Neutrophil (primary cell): ENCODE results near the gene PIK3R5.

Source experiments
- H3K27ac ChIP-seq: fragments of 200-600 bp; sonication (generic); 2 replicates; pipeline ENCODE4 v1.5.1; 2016; ENCODE audit warnings: mild to moderate bottlenecking, moderate library complexity
- H3K27me3 ChIP-seq: fragments of 200-600 bp; sonication (generic); 2 replicates; pipeline ENCODE4 v1.6.0; 2016; ENCODE audit warnings: mild to moderate bottlenecking
- H3K36me3 ChIP-seq: fragments of 200-600 bp; sonication (generic); 2 replicates; pipeline ENCODE4 v1.5.1; 2017
- H3K4me1 ChIP-seq, 2 experiments: fragments of 200-600 bp in 1 of 2; sonication (generic) in 1 of 2; 1 replicate in 1 of 2; 2 replicates in 1 of 2; pipeline versions ENCODE4 v1.5.1 to v1.6.1; 2013 to 2016; ENCODE audit warnings: low read depth in 1 of 2, low read length in 1 of 2, mild to moderate bottlenecking in 1 of 2, moderate library complexity in 1 of 2; ENCODE audit not compliant: control insufficient read depth in 1 of 2, insufficient read depth in 1 of 2
- H3K4me3 ChIP-seq, 2 experiments: fragments of 200-600 bp in 1 of 2; sonication (generic) in 1 of 2; 1 replicate in 1 of 2; 2 replicates in 1 of 2; pipeline ENCODE4 v1.5.1; 2013 to 2016; ENCODE audit warnings: low read depth in 1 of 2, low read length in 1 of 2, mild to moderate bottlenecking in 1 of 2, moderate library complexity in 1 of 2
- H3K9me3 ChIP-seq: fragments of 200-600 bp; sonication (generic); 2 replicates; pipeline ENCODE4 v1.5.1; 2016
- CTCF ChIP-seq: fragments of 200-600 bp; sonication (generic); IDR thresholded peaks from 2 replicates; pipeline ENCODE4 v1.5.1; 2016; ENCODE audit warnings: antibody characterized with exemption

The PIK3R5 gene

GRCh38 chr17:8890671-8891070, 74.8 kb downstream of the PIK3R5 start:
- no peaks in the 10 kb centered on the region for H3K9me3 ChIP-seq
- H3K27me3 ChIP-seq, result no peaks in the 10 kb centered on the region
- no peak overlapping the region for H3K4me3 ChIP-seq
- no peak for TF ChIP-seq CTCF
- H3K4me1 ChIP-seq, result peaks cover 0 to 4% of the 10 kb centered on the region in 2 experiments
- H3K36me3 ChIP-seq, result peaks cover 99% of the 10 kb centered on the region
- no peak overlapping the region for H3K27ac ChIP-seq

GRCh38 chr17:8889458-8890210, 75.9 kb downstream of the PIK3R5 start:
- Histone ChIP-seq H3K9me3 (no peaks in the 10 kb centered on the region), H3K27me3 (no peaks in the 10 kb centered on the region), H3K27ac (peak overlapping the region; percentile 15), H3K4me3 (no peak overlapping the region), H3K4me1 (no peaks in the 10 kb centered on the region), H3K36me3 (peaks cover 99% of the 10 kb centered on the region)
- TF ChIP-seq CTCF, result no peak

GRCh38 chr17:8888704-8889302, 76.7 kb downstream of the PIK3R5 start:
- H3K27ac ChIP-seq, result peak overlapping the region; percentile 18
- H3K4me1 ChIP-seq, result no peaks in the 10 kb centered on the region
- no peaks in the 10 kb centered on the region for H3K27me3 ChIP-seq
- no peak for TF ChIP-seq CTCF
- H3K9me3 ChIP-seq, result no peaks in the 10 kb centered on the region
- H3K36me3 ChIP-seq, result peaks cover 99% of the 10 kb centered on the region
- H3K4me3 ChIP-seq, result no peak overlapping the region

- H3K9me3 ChIP-seq, result no peaks in the 10 kb centered on the region
- H3K27ac ChIP-seq, result no peak overlapping the region
- peaks cover 99% of the 10 kb centered on the region for H3K36me3 ChIP-seq
- H3K4me3 ChIP-seq, result no peak overlapping the region
- no peaks in the 10 kb centered on the region for H3K27me3 ChIP-seq
- no peaks in the 10 kb centered on the region for H3K4me1 ChIP-seq
- no peak for TF ChIP-seq CTCF
Observed at GRCh38 chr17:8887834-8888703, 77.4 kb downstream of the PIK3R5 start.

GRCh38 chr17:8887301-8887700, 78.2 kb downstream of the PIK3R5 start:
- no peak for TF ChIP-seq CTCF
- Histone ChIP-seq H3K27ac (peak overlapping the region; percentile 55), H3K36me3 (peaks cover 99% of the 10 kb centered on the region), H3K4me1 (no peaks in the 10 kb centered on the region), H3K9me3 (no peaks in the 10 kb centered on the region), H3K27me3 (no peaks in the 10 kb centered on the region), H3K4me3 (no peak overlapping the region)
